Gastrocnemius medialis (tissue), 4 donors: Measurements from ENCODE around the gene GPS1. TPM values are rescaled to one million over a fixed set of nuclear protein-coding genes. Genes with fewer than 3 reads are reported as not detected.

Experiments used
- ATAC-seq, 2 donors: fragments of 150-250 bp; one replicate each; pipeline ENCODE4 v1.9.1; 2016
- DNase-seq, 2 donors: peaks; one replicate each; pipeline ENCODE4 v3.0.0-alpha.2; 2019
- H3K27ac ChIP-seq, 4 donors: fragments of 200-600 bp; sonication (generic); 1 replicate in 1 of 4; 2 replicates in 3 of 4; pipeline ENCODE4 v1.5.1; 2016 to 2018; ENCODE audit warnings: mild to moderate bottlenecking in 2 of 4, moderate library complexity in 1 of 4
- H3K27me3 ChIP-seq, 3 donors: fragments of 200-600 bp; sonication (generic) in 2 of 3; 1 replicate in 1 of 3; 2 replicates in 2 of 3; pipeline versions ENCODE4 v1.5.1 to v1.6.0; 2016 to 2019; ENCODE audit warnings: mild to moderate bottlenecking in 1 of 3, moderate library complexity in 1 of 3
- H3K36me3 ChIP-seq, 2 donors: fragments of 200-600 bp; sonication (generic) in 1 of 2; one replicate each; pipeline ENCODE4 v1.5.1; 2017 to 2018
- H3K4me1 ChIP-seq, 2 donors: fragments of 200-600 bp; sonication (generic) in 1 of 2; one replicate each; pipeline ENCODE4 v1.5.1; 2016 to 2017; ENCODE audit warnings: mild to moderate bottlenecking in 2 of 2
- H3K4me3 ChIP-seq, 4 donors: fragments of 200-600 bp; sonication (generic) in 3 of 4; 1 replicate in 1 of 4; 2 replicates in 3 of 4; pipeline ENCODE4 v1.5.1; 2016 to 2019; ENCODE audit warnings: mild to moderate bottlenecking in 2 of 4
- H3K9me3 ChIP-seq, 3 donors: fragments of 200-600 bp; sonication (generic) in 2 of 3; 1 replicate in 1 of 3; 2 replicates in 2 of 3; pipeline ENCODE4 v1.5.1; 2016 to 2019
- POLR2A ChIP-seq, 2 donors: fragments of 450-650 bp; IDR thresholded peaks; one replicate each; pipeline ENCODE4 v1.6.1; 2017; ENCODE audit warnings: antibody characterized with exemption in 2 of 2, mild to moderate bottlenecking in 2 of 2, moderate library complexity in 2 of 2
- in situ Hi-C, 4 donors: fragments of 200-750 bp; cut with MboI; loops; one replicate each; pipeline versions ENCODE4 v1.15.0 to v1.8.0; 2017; ENCODE audit warnings: low sequenced_read_pairs in 4 of 4
- intact Hi-C: fragments of 100-400 bp; cut with DNase I; formaldehyde crosslinking; loops from one replicate; pipeline ENCODE4 v1.15.1; 2023; ENCODE audit warnings: low total_unique reads
- total RNA-seq, 4 donors: library from RNA; depleted of rRNA; stranded (reverse); fragments of >200 nt; gene quantifications; one replicate each; pipeline versions ENCODE4 v1.1.0 to v1.2.3, GENCODE V29; 2016
- TF ChIP-seq, protein P1 (sequence below), 5 experiments: fragments of 450-650 bp in 3 of 5; fragments of 200-600 bp in 2 of 5; sonication (generic) in 2 of 5; IDR thresholded peaks in 4 of 5; conservative IDR thresholded peaks in 1 of 5; 1 replicate in 4 of 5; 2 replicates in 1 of 5; pipeline ENCODE4 v1.5.1; 2016 to 2019; ENCODE audit warnings: antibody characterized with exemption in 5 of 5, mild to moderate bottlenecking in 3 of 5, moderate library complexity in 3 of 5

Gene GPS1
- total RNA-seq, 4 donors from 2014 or later: 119 to 174 (median 137) TPM

DNA sequence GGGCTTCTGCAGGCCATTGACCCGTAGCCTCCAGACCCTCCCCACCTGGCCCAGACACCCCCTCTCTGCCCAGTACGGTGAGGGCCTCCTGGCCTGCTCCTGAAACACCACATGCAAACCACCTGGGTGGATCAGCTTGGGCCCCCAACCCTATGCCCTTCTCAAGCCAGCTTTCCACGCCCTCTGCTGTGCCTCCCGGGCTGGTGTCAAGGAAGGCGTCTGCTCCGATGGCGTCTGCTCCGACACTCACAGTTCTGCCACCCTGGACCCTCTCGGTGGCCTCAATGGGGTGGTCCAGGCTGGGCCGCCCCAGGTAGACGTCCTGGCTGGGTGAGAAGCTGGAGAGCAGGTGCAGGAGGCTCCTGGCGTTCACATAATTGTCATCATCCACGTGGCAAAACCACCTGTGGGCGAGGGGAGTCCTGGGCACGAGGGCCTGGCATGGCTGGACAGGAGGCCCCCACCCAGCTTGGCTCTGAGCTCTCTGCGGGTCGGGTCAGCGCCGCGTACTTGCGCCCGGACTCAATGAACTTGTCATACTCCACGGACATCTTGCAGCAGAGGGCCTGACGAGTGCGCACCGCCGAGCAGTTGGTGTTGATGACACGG, 1.4 kb upstream of the GPS1 start:
- no peaks in the 10 kb centered on the region for H3K27me3 ChIP-seq
- peak overlapping the region in 3 of 4 donors; percentile 36 to 60 (median 56) for H3K27ac ChIP-seq
- H3K4me1 ChIP-seq: peaks cover 22 to 29% of the 10 kb centered on the region in 2 donors
- no peaks in the 10 kb centered on the region for H3K9me3 ChIP-seq
- H3K4me3 ChIP-seq: peak overlapping the region; percentile 52 to 87 (median 74)
- in situ Hi-C loops: no loop called here
- H3K36me3 ChIP-seq: peaks cover 0 to 56% of the 10 kb centered on the region in 2 donors
- ATAC-seq (no peak), DNase-seq (no peak)
- intact Hi-C loops: loop anchor here (5.0 kb wide), 1 partner anchor 47 kb away; the partner anchor contains the start of gene FASN
- no peak for TF ChIP-seq POLR2A (IDR thresholded peaks at IDR 0.05)
- TF ChIP-seq, protein P1, sequence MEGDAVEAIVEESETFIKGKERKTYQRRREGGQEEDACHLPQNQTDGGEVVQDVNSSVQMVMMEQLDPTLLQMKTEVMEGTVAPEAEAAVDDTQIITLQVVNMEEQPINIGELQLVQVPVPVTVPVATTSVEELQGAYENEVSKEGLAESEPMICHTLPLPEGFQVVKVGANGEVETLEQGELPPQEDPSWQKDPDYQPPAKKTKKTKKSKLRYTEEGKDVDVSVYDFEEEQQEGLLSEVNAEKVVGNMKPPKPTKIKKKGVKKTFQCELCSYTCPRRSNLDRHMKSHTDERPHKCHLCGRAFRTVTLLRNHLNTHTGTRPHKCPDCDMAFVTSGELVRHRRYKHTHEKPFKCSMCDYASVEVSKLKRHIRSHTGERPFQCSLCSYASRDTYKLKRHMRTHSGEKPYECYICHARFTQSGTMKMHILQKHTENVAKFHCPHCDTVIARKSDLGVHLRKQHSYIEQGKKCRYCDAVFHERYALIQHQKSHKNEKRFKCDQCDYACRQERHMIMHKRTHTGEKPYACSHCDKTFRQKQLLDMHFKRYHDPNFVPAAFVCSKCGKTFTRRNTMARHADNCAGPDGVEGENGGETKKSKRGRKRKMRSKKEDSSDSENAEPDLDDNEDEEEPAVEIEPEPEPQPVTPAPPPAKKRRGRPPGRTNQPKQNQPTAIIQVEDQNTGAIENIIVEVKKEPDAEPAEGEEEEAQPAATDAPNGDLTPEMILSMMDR (IDR thresholded peaks at IDR 0.05 in 4 of 5, conservative IDR thresholded peaks at IDR 0.05 in 1 of 5): no peak

DNA sequence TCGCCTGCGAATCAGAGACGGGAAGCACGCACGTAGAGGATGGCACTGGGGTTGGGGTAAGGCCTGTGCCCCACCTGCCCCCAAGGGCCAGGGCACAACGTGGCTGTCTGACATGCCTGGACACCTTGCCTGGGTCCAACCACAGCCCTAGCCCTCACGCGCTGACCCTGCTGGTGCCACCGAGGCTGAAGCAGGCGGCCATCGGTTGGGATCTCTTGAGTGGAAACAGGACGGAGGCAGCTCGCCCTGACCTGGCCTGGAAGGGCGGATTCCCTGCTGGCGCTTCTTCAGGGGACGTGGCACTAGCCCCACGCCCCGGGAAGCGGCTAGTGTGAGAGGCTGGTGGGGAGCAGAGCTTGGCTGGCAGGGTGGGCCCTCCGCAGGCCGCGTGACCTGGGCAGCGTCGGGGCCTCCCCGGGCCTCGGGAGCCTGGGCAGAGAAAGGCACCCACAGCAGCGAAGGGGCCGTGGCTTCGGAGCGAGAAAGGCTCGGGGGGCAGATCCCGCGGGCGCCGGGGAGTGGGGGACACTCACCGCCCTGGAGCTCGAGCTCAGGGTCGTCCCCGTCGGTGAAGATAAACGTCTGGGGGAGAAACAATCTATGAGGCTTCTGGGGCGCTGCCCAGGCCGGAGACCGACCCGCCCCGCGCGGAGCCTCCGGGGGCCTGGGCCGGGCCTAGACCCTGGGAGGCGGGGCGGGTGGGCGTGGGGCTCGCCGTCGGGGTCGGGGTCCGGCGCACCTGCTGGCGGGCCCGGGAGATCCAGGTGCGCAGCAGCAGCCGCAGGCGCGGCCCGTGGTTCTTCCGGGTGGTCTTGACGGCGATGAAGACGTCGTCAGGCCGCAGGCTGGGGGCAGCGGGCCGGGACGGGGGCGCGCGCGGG, 697 bp upstream of the GPS1 start:
- intact Hi-C loops: loop anchor here (5.0 kb wide), 1 partner anchor 46 kb away; the partner anchor contains the start of gene FASN
- H3K4me1 ChIP-seq: peaks cover 22 to 29% of the 10 kb centered on the region in 2 donors
- ATAC-seq (peak; percentile 16 to 34), DNase-seq (no peak)
- TF ChIP-seq, protein P1 (IDR thresholded peaks at IDR 0.05 in 4 of 5, conservative IDR thresholded peaks at IDR 0.05 in 1 of 5): peak in 1 of 5 experiments; percentile 6
- no peak for TF ChIP-seq POLR2A (IDR thresholded peaks at IDR 0.05)
- no peaks in the 10 kb centered on the region for H3K27me3 ChIP-seq
- peaks cover 0 to 63% of the 10 kb centered on the region in 2 donors for H3K36me3 ChIP-seq
- H3K4me3 ChIP-seq: peak overlapping the region; percentile 52 to 87 (median 74)
- no peaks in the 10 kb centered on the region for H3K9me3 ChIP-seq
- in situ Hi-C loops: no loop called here
- peak overlapping the region; percentile 36 to 72 (median 58) for H3K27ac ChIP-seq

DNA sequence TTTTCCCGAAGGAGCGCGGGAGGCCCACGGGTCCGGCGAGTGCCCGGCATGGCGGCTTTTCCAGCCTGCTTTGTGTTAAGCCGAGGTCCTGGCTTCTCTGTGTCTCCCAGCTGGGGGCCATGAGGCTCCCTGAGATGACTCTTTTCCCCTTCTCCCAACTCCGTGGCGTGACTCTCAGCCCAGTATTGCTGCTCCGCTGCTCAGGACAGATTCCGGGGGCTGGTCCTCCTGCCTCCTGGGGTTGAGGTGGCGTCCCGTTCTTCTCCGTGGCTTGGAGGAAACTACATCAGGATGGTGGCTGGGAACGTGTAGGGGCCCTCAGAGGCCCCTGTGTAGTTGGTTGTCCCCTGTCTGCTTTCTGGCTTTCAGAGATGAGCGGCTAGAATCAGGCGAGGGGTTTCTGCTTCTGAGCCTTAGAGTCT, 951 bp downstream of the GPS1 start:
- H3K27ac ChIP-seq: peak overlapping the region in 3 of 4 donors; percentile 60 to 72 (median 69)
- H3K9me3 ChIP-seq: no peaks in the 10 kb centered on the region
- TF ChIP-seq, protein P1 (IDR thresholded peaks at IDR 0.05 in 4 of 5, conservative IDR thresholded peaks at IDR 0.05 in 1 of 5): no peak
- TF ChIP-seq POLR2A (IDR thresholded peaks at IDR 0.05): no peak
- peaks cover 22 to 29% of the 10 kb centered on the region in 2 donors for H3K4me1 ChIP-seq
- peaks cover 0 to 67% of the 10 kb centered on the region in 2 donors for H3K36me3 ChIP-seq
- intact Hi-C loops: loop anchor here (5.0 kb wide), 1 partner anchor 45 kb away; the partner anchor contains the start of gene FASN
- no peaks in the 10 kb centered on the region for H3K27me3 ChIP-seq
- peak overlapping the region; percentile 64 to 74 (median 70) for H3K4me3 ChIP-seq
- no peak for DNase-seq
- in situ Hi-C loops: no loop called here
- no peak for ATAC-seq

DNA sequence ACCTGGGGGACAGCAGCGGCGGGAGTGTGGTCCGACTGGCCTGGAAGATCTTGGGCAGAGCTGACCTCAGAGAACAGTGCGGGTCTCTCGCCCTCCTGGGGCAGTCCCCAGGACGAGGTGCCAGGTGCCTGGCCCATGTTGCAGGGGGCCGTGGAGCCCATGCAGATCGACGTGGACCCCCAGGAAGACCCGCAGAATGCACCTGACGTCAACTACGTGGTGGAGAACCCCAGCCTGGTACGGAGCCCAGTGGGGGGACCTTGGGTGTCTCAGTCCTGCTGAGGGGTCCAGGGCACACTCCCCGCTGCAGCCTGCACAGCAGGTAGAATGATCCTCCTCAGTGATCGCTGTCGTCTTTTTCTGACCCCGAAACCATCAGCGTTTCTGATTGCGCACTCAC, 1.4 kb downstream of the GPS1 start:
- DNase-seq: no peak

More for the DNA sequence above, 1.4 kb downstream of the GPS1 start:
- in situ Hi-C loops (no loop called here), intact Hi-C loops (loop anchor here (5.0 kb wide), 1 partner anchor 44 kb away; the partner anchor contains the start of gene FASN)
- TF ChIP-seq POLR2A (IDR thresholded peaks at IDR 0.05): no peak
- TF ChIP-seq, protein P1 (IDR thresholded peaks at IDR 0.05 in 4 of 5, conservative IDR thresholded peaks at IDR 0.05 in 1 of 5): no peak
- Histone ChIP-seq H3K27me3 (no peaks in the 10 kb centered on the region), H3K4me3 (peak overlapping the region; percentile 64 to 74 (median 70)), H3K27ac (no peak overlapping the region), H3K9me3 (no peaks in the 10 kb centered on the region), H3K4me1 (peaks cover 22 to 29% of the 10 kb centered on the region in 2 donors), H3K36me3 (peaks cover 0 to 67% of the 10 kb centered on the region in 2 donors)
- ATAC-seq: no peak
